SJCRH30 (cell line): ENCODE results near the gene PPCDC. TPM values are rescaled to one million over a fixed set of nuclear protein-coding genes. Genes with fewer than 3 reads are reported as not detected.
"Not testable (repeated sequence)": the region's sequence is repeated elsewhere in the genome, so short reads cannot be mapped to it uniquely, and the experiment has no call there.

ENCODE experiments used
- DNase-seq, 2 experiments: peaks; one replicate each; pipeline ENCODE4 v3.0.0-alpha.2; 2015 to 2020
- H3K27ac ChIP-seq: fragments of 250-450 bp; sonication (Bioruptor Pico); 2 replicates; pipeline ENCODE4 v1.5.1; 2020; ENCODE audit warnings: mild to moderate bottlenecking, moderate library complexity
- H3K27me3 ChIP-seq: fragments of 250-450 bp; sonication (Bioruptor Pico); 2 replicates; pipeline ENCODE4 v1.5.1; 2020; ENCODE audit warnings: mild to moderate bottlenecking, moderate library complexity
- H3K36me3 ChIP-seq: fragments of 250-450 bp; sonication (Bioruptor Pico); 2 replicates; pipeline ENCODE4 v1.5.1; 2020; ENCODE audit warnings: mild to moderate bottlenecking, moderate library complexity
- H3K4me1 ChIP-seq: fragments of 250-450 bp; sonication (Bioruptor Pico); 2 replicates; pipeline ENCODE4 v1.5.1; 2020; ENCODE audit warnings: mild to moderate bottlenecking, moderate library complexity
- H3K4me3 ChIP-seq: fragments of 250-450 bp; sonication (Bioruptor Pico); 2 replicates; pipeline ENCODE4 v1.5.1; 2020; ENCODE audit warnings: mild to moderate bottlenecking, moderate library complexity
- H3K9me3 ChIP-seq: fragments of 250-450 bp; sonication (Bioruptor Pico); replicated peaks from 2 replicates; pipeline ENCODE4 v1.5.1; 2020; ENCODE audit warnings: mild to moderate bottlenecking, moderate library complexity
- total RNA-seq: library from RNA; depleted of rRNA; stranded (reverse); fragments of >200 nt; shearing (Covaris generic); gene quantifications from 2 replicates; pipeline ENCODE4 v1.2.3, GENCODE V29; 2014

Gene PPCDC
- total RNA-seq, 1 experiment from 2014 or later, result 25.5 TPM

DNA sequence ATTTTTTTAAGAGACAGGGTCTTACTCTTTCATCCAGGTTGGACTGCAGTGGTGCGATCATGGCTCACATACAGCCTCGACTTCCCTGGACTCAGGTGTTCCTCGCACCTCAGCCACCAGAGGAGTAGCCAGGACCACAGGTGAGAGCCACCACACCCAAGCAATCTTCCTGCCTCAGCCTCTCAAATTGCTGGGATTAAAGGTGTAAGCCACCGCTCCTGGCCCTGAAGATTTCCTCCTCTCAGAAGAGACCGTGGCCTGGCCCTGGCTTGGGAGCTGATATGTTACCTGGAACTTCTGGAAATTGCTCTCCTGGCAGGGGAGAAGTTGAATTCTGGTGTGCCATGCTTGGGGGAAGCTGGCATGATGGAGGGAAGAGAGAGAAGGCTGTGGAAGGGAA, 36.2 kb downstream of the PPCDC start:
- Histone ChIP-seq H3K27ac (no peak overlapping the region; the same call in 1 of the 2 replicates), H3K36me3 (no peaks in the 10 kb centered on the region), H3K4me1 (peaks cover 58% of the 10 kb centered on the region), H3K4me3 (no peak overlapping the region), H3K27me3 (no peaks in the 10 kb centered on the region), H3K9me3 (no peaks in the 10 kb centered on the region)
- DNase-seq, result no peak

GRCh38 chr15:75061272-75061671, 37.9 kb downstream of the PPCDC start:
- H3K4me3 ChIP-seq, result no peak overlapping the region
- no peaks in the 10 kb centered on the region for H3K9me3 ChIP-seq
- peaks cover 69% of the 10 kb centered on the region for H3K4me1 ChIP-seq
- no peaks in the 10 kb centered on the region for H3K36me3 ChIP-seq
- peak in 1 of 2 experiments; percentile 47 for DNase-seq
- 0 out of 2 replicates have a peak overlapping the region, but pooled peaks have one; percentile 18 for H3K27ac ChIP-seq
- no peaks in the 10 kb centered on the region for H3K27me3 ChIP-seq

DNA sequence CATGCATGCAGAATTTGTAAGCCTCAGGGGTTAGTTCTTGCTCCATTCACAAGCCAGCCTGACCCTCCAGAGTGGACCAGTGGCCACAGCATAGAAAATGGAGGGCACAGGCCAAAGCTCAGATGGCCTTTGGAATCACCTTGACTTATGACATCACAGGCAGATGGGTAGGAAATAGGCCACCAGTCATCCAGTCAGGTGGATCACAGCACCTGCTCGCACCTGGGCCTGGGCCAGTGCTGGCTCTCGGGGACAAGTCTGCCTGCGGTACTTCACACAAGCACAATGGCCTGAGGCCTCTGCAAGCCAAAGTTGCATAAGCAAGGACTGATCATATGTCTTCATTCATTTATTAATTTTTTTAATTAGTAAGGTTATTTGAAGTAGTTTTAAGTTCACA, 39.3 kb downstream of the PPCDC start:
- no peaks in the 10 kb centered on the region for H3K9me3 ChIP-seq
- no peaks in the 10 kb centered on the region for H3K36me3 ChIP-seq
- no peak overlapping the region for H3K4me3 ChIP-seq
- H3K27me3 ChIP-seq, result no peaks in the 10 kb centered on the region
- no peak for DNase-seq
- peaks cover 72% of the 10 kb centered on the region for H3K4me1 ChIP-seq
- H3K27ac ChIP-seq, result no peak overlapping the region

GRCh38 chr15:75063338-75063737, 39.9 kb downstream of the PPCDC start:
- Histone ChIP-seq H3K9me3 (no peaks in the 10 kb centered on the region), H3K27ac (no peak overlapping the region), H3K36me3 (no peaks in the 10 kb centered on the region), H3K27me3 (no peaks in the 10 kb centered on the region), H3K4me3 (no peak overlapping the region), H3K4me1 (peaks cover 71% of the 10 kb centered on the region)
- no peak for DNase-seq

- H3K4me3 ChIP-seq, result no peak overlapping the region
- no peaks in the 10 kb centered on the region for H3K27me3 ChIP-seq
- H3K36me3 ChIP-seq, result no peaks in the 10 kb centered on the region
- DNase-seq, result no peak
- peaks cover 65% of the 10 kb centered on the region for H3K4me1 ChIP-seq
- H3K27ac ChIP-seq, result no peak overlapping the region
- H3K9me3 ChIP-seq, result no peaks in the 10 kb centered on the region
Observed at GRCh38 chr15:75063889-75064288, 40.5 kb downstream of the PPCDC start.

DNA sequence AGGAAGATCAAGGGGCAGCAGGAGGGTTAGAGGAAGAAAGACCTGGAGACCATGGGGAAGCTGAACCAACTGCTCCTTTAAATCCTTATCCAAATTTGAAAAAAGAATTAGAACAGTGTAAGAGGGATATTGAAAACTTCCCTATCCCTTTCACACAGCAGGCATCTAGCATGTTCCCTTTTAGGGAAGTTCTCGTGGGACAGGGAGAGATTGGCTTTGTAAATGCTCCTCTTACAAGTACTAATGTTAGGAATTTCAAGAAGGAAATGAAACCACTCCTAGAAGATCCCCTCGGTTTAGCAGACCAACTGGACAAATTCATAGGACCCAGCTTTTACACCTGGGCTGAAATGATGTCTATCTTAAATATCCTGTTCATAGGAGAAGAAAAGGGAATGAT, 41.5 kb downstream of the PPCDC start:
- H3K36me3 ChIP-seq, result no peaks in the 10 kb centered on the region
- H3K4me1 ChIP-seq, result peaks cover 56% of the 10 kb centered on the region
- no peaks in the 10 kb centered on the region for H3K9me3 ChIP-seq
- no peak overlapping the region for H3K4me3 ChIP-seq
- no peak for DNase-seq
- no peaks in the 10 kb centered on the region for H3K27me3 ChIP-seq
- H3K27ac ChIP-seq, result peak overlapping the region; percentile 84

DNA sequence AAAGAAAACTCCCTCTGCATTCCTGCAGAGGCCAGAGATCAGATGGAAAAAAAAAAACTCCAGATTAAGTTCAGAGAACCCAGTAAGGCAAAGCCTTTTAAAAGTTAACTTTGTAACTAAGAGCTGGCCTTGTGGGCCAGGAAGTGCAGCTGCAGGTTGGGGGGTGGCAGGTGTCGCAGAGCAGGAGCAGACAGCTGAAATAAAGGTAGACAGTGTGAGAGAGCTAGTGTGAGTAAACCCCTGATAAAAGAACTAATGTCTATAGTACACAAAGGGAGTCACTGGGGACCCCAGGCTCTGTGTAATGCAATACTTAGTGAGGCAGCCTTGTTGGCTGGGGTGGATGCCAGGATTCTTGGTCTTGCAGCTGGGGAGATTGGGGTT, 42.1 kb downstream of the PPCDC start:
- H3K27ac ChIP-seq, result peak overlapping the region; percentile 84
- H3K4me3 ChIP-seq, result no peak overlapping the region
- H3K36me3 ChIP-seq, result no peaks in the 10 kb centered on the region
- H3K9me3 ChIP-seq, result no peaks in the 10 kb centered on the region
- H3K27me3 ChIP-seq, result no peaks in the 10 kb centered on the region
- peak; percentile 92 for DNase-seq
- H3K4me1 ChIP-seq, result peaks cover 54% of the 10 kb centered on the region

DNA sequence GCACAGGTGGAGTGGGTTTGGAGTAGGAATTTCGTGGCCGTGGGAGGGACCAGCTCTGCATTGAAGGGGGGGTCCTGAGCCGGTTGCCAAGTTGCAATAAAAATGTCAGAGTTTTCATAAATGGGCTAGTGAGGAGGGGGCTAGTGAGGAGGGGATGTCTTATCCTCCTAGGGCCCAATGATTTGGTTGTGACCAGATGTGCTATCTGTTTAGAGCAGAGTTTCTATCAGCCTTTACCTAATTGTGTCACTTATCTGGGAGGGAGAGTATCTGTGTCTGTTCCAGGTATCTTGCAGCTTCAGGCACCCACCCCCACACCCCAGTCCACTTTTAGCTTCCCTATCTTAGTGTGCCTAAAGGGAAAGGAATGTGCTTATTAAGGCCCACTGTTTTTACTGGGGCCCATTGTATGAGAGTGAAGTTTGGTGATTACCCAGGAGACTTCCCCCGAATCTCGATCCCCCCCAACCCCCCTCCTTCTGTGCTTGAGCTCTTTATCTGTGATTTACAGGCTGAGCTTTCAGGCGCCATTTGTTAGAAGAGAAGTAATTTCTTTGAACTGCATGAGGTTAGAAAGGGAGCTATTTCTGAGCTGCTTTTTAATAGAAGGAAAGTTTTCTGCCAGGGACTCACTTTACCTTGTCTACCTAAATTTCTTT, 42.6 kb downstream of the PPCDC start:
- H3K27ac ChIP-seq, result peak overlapping the region; percentile 84
- DNase-seq, result peak; percentile 71 to 86
- no peaks in the 10 kb centered on the region for H3K9me3 ChIP-seq
- no peak overlapping the region for H3K4me3 ChIP-seq
- H3K27me3 ChIP-seq, result no peaks in the 10 kb centered on the region
- H3K36me3 ChIP-seq, result no peaks in the 10 kb centered on the region
- peaks cover 50% of the 10 kb centered on the region for H3K4me1 ChIP-seq

GRCh38 chr15:75067123-75067830, 43.9 kb downstream of the PPCDC start:
- Histone ChIP-seq H3K4me1 (peaks cover 43% of the 10 kb centered on the region), H3K27ac (peak overlapping the region; percentile 84), H3K36me3 (no peaks in the 10 kb centered on the region; the same call in 1 of the 2 replicates), H3K9me3 (no peaks in the 10 kb centered on the region), H3K4me3 (no peak overlapping the region), H3K27me3 (no peaks in the 10 kb centered on the region)
- peak; percentile 87 to 93 for DNase-seq

DNA sequence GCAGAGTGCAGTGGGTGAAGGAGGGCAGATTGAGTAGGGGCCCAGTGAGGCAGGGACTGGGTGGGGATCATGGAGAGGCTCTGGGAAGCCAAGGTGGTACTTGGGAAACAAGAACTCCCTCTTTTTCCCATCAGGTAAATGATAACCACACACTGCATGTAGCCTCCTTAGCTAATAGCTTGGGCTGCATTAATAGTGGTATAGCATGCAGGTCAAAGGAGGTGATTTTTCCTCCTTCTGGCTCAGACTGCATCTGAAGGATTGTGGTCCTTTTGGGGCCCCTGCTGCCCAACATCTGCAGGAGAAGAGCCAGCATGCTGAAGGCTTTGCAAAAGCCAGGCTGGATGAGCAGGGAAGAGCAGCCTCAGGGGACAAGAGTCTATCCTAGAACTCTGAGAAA, 45.4 kb downstream of the PPCDC start:
- DNase-seq, result no peak
- H3K27me3 ChIP-seq, result no peaks in the 10 kb centered on the region
- no peak overlapping the region for H3K27ac ChIP-seq
- no peak overlapping the region for H3K4me3 ChIP-seq
- no peaks in the 10 kb centered on the region for H3K9me3 ChIP-seq
- H3K4me1 ChIP-seq, result peaks cover 43% of the 10 kb centered on the region
- H3K36me3 ChIP-seq, result no peaks in the 10 kb centered on the region; the same call in 1 of the 2 replicates

- Histone ChIP-seq H3K27ac (no peak overlapping the region), H3K36me3 (no peaks in the 10 kb centered on the region; the same call in 1 of the 2 replicates), H3K27me3 (no peaks in the 10 kb centered on the region), H3K4me3 (no peak overlapping the region), H3K4me1 (peaks cover 36% of the 10 kb centered on the region), H3K9me3 (no peaks in the 10 kb centered on the region)
- no peak for DNase-seq
Observed at GRCh38 chr15:75069301-75069925, 46.0 kb downstream of the PPCDC start.

- no peaks in the 10 kb centered on the region; the same call in 1 of the 2 replicates for H3K36me3 ChIP-seq
- peaks cover 24% of the 10 kb centered on the region for H3K4me1 ChIP-seq
- H3K27ac ChIP-seq, result no peak overlapping the region
- H3K9me3 ChIP-seq, result no peaks in the 10 kb centered on the region; the same call in 1 of the 2 replicates
- H3K4me3 ChIP-seq, result no peak overlapping the region
- no peak for DNase-seq
- no peaks in the 10 kb centered on the region for H3K27me3 ChIP-seq
Observed at GRCh38 chr15:75070674-75071073, 47.3 kb downstream of the PPCDC start.

DNA sequence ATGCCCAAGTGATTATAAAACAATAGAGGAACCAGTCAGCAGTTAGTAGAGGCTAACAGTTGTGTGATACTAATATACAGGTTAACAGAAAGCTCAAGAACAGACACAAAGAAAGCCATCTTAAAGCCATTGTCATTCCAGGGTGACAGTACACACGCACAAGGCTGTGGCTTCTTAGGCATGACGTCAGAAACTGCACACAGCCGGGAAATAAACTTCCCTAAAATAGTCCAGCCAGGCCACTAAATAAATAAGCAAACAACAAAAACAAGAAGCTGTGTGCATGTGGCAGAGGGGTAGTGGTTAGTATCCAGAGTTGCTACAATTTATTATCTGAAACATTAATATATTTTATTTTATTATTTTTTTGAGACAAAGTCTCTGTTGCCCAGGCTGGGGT, 49.8 kb downstream of the PPCDC start:
- no peak for DNase-seq

GRCh38 chr15:75076277-75076676, 52.9 kb downstream of the PPCDC start:
- no peak overlapping the region for H3K4me3 ChIP-seq
- H3K9me3 ChIP-seq, result peaks cover 7% of the 10 kb centered on the region; the same call in 1 of the 2 replicates
- no peaks in the 10 kb centered on the region; the same call in 1 of the 2 replicates for H3K36me3 ChIP-seq
- no peaks in the 10 kb centered on the region; the same call in 1 of the 2 replicates for H3K27me3 ChIP-seq
- DNase-seq, result no peak
- H3K27ac ChIP-seq, result no peak overlapping the region
- H3K4me1 ChIP-seq, result no peaks in the 10 kb centered on the region

More for the DNA sequence above, 49.8 kb downstream of the PPCDC start:
- H3K27me3 ChIP-seq, result no peaks in the 10 kb centered on the region
- H3K36me3 ChIP-seq, result no peaks in the 10 kb centered on the region; the same call in 1 of the 2 replicates
- no peak overlapping the region for H3K27ac ChIP-seq
- peaks cover under 1% of the 10 kb centered on the region; the same call in 1 of the 2 replicates for H3K4me1 ChIP-seq
- peaks cover 7% of the 10 kb centered on the region; the same call in 1 of the 2 replicates for H3K9me3 ChIP-seq
- no peak overlapping the region for H3K4me3 ChIP-seq

- not testable (repeated sequence) for H3K36me3 ChIP-seq, H3K4me3 ChIP-seq, H3K4me1 ChIP-seq, H3K27me3 ChIP-seq, H3K9me3 ChIP-seq, H3K27ac ChIP-seq, DNase-seq
Observed at GRCh38 chr15:75077551-75077961, 54.2 kb downstream of the PPCDC start.
